HEK293 (cell line): ENCODE results near the gene LARGE1.

Source experiments
- CTCF ChIA-PET: fragments of 350-600 bp; formaldehyde crosslinking; extraction: SDS; loops from one replicate; lab custom pipeline; 2021; ENCODE audit warnings: antibody characterized with exemption; lab: Yijun Ruan, JAX
- POLR2A ChIA-PET: fragments of 300-600 bp; formaldehyde crosslinking; extraction: SDS; loops from one replicate; lab custom pipeline; 2020; ENCODE audit warnings: antibody characterized with exemption, inconsistent platforms; lab: Yijun Ruan, JAX
- H3K27ac ChIP-seq: fragments of 200-500 bp; sonication (Bioruptor generic); 2 replicates; pipeline ENCODE4 v1.5.1; 2014; ENCODE audit warnings: low read depth, low read length, control low read depth, inconsistent platforms; ENCODE audit errors: extremely low read depth
- H3K36me3 ChIP-seq, 2 experiments: fragments of 200-500 bp in 1 of 2; sonication (Bioruptor generic) in 1 of 2; 1 replicate in 1 of 2; 2 replicates in 1 of 2; pipeline ENCODE4 v1.5.1; 2014 to 2017; ENCODE audit warnings: inconsistent platforms in 2 of 2, low read length in 2 of 2; ENCODE audit not compliant: control insufficient read depth in 2 of 2, insufficient read depth in 1 of 2
- H3K4me1 ChIP-seq: fragments of 200-500 bp; sonication (Bioruptor generic); 2 replicates; pipeline ENCODE4 v1.5.1; 2014; ENCODE audit warnings: mild to moderate bottlenecking, low read length, inconsistent platforms; ENCODE audit not compliant: control insufficient read depth, insufficient read depth
- H3K4me3 ChIP-seq: 2 replicates; pipeline ENCODE4 v1.5.1; 2011; ENCODE audit warnings: low read depth, mild to moderate bottlenecking, control low read depth, low read length, moderate library complexity
- H3K9me3 ChIP-seq: fragments of 200-500 bp; sonication (Bioruptor generic); 2 replicates; pipeline ENCODE4 v1.5.1; 2014; ENCODE audit warnings: low read depth, low read length, inconsistent platforms; ENCODE audit not compliant: control insufficient read depth, insufficient read depth
- BCL11B ChIP-seq: fragments of 450-650 bp; formaldehyde crosslinking; IDR thresholded peaks from 2 replicates; pipeline ENCODE4 v1.5.1; 2016; ENCODE audit warnings: low read depth, missing biosample characterization, missing genetic modification characterization
- GFI1B ChIP-seq: fragments of 450-650 bp; formaldehyde crosslinking; IDR thresholded peaks from 2 replicates; pipeline ENCODE4 v1.5.1; 2016; ENCODE audit warnings: missing biosample characterization, missing genetic modification characterization
- KLF8 ChIP-seq: fragments of 450-650 bp; formaldehyde crosslinking; IDR thresholded peaks from 2 replicates; pipeline ENCODE4 v1.5.1; 2016; ENCODE audit warnings: missing biosample characterization, missing genetic modification characterization
- PRDM10 ChIP-seq: fragments of 450-650 bp; formaldehyde crosslinking; IDR thresholded peaks from 2 replicates; pipeline ENCODE4 v1.5.1; 2016; ENCODE audit warnings: missing biosample characterization, missing genetic modification characterization
- ZBTB10 ChIP-seq: fragments of 450-650 bp; formaldehyde crosslinking; IDR thresholded peaks from 2 replicates; pipeline ENCODE4 v1.5.1; 2016; ENCODE audit warnings: missing biosample characterization, missing genetic modification characterization
- ZBTB44 ChIP-seq: fragments of 450-650 bp; IDR thresholded peaks from 2 replicates; pipeline ENCODE4 v1.5.1; 2018; ENCODE audit warnings: missing biosample characterization, mild to moderate bottlenecking, missing genetic modification characterization
- ZFP3 ChIP-seq: fragments of 450-650 bp; formaldehyde crosslinking; IDR thresholded peaks from 2 replicates; pipeline ENCODE4 v1.5.1; 2016; ENCODE audit warnings: low read depth, missing biosample characterization, missing genetic modification characterization
- ZNF112 ChIP-seq: fragments of 450-650 bp; formaldehyde crosslinking; IDR thresholded peaks from 2 replicates; pipeline ENCODE4 v1.5.0; 2017; ENCODE audit warnings: missing biosample characterization, missing genetic modification characterization
- ZNF114 ChIP-seq: fragments of 450-650 bp; formaldehyde crosslinking; IDR thresholded peaks from 2 replicates; pipeline ENCODE4 v1.5.0; 2017; ENCODE audit warnings: missing biosample characterization, missing genetic modification characterization
- ZNF280C ChIP-seq: fragments of 450-650 bp; formaldehyde crosslinking; IDR thresholded peaks from 2 replicates; pipeline ENCODE4 v1.5.1; 2016; ENCODE audit warnings: missing biosample characterization, missing genetic modification characterization
- ZNF362 ChIP-seq: fragments of 450-650 bp; formaldehyde crosslinking; IDR thresholded peaks from 2 replicates; pipeline ENCODE4 v1.5.1; 2016; ENCODE audit warnings: missing biosample characterization, missing genetic modification characterization
- ZNF433 ChIP-seq: fragments of 450-650 bp; formaldehyde crosslinking; IDR thresholded peaks from 2 replicates; pipeline ENCODE4 v1.5.1; 2016; ENCODE audit warnings: missing biosample characterization, missing genetic modification characterization, low read depth
- ZNF488 ChIP-seq: fragments of 450-650 bp; formaldehyde crosslinking; IDR thresholded peaks from 2 replicates; pipeline ENCODE4 v1.5.1; 2016; ENCODE audit warnings: missing biosample characterization, missing genetic modification characterization
- ZNF510 ChIP-seq: fragments of 450-650 bp; formaldehyde crosslinking; IDR thresholded peaks from 2 replicates; pipeline ENCODE4 v1.5.1; 2018; ENCODE audit warnings: mild to moderate bottlenecking, missing genetic modification characterization, missing biosample characterization; ENCODE audit not compliant: insufficient replicate concordance
- ZNF514 ChIP-seq: fragments of 450-650 bp; formaldehyde crosslinking; IDR thresholded peaks from 2 replicates; pipeline ENCODE4 v1.5.1; 2016; ENCODE audit warnings: missing biosample characterization, missing genetic modification characterization
- ZNF561 ChIP-seq: fragments of 450-650 bp; IDR thresholded peaks from 2 replicates; pipeline ENCODE4 v1.5.1; 2018; ENCODE audit warnings: missing biosample characterization, missing genetic modification characterization, borderline replicate concordance
- ZNF639 ChIP-seq: fragments of 450-650 bp; formaldehyde crosslinking; IDR thresholded peaks from 2 replicates; pipeline ENCODE4 v1.5.1; 2016; ENCODE audit warnings: missing biosample characterization, missing genetic modification characterization
- ZNF645 ChIP-seq: fragments of 450-650 bp; formaldehyde crosslinking; IDR thresholded peaks from 2 replicates; pipeline ENCODE4; 2016; ENCODE audit warnings: missing biosample characterization, missing genetic modification characterization
- ZNF701 ChIP-seq: fragments of 450-650 bp; formaldehyde crosslinking; IDR thresholded peaks from 2 replicates; pipeline ENCODE4 v1.5.1; 2016; ENCODE audit warnings: missing biosample characterization, missing genetic modification characterization
- ZNF830 ChIP-seq: fragments of 450-650 bp; IDR thresholded peaks from 2 replicates; pipeline ENCODE4 v1.5.0; 2018; ENCODE audit warnings: missing biosample characterization, missing genetic modification characterization, low read depth, mild to moderate bottlenecking, moderate library complexity

LARGE1 gene

GRCh38 chr22:33431300-33431699, 489.0 kb downstream of the LARGE1 start (continued):
- TF ChIP-seq ZNF639 (tag by site-specific recombination) (no peak), ZNF362 (no peak), ZNF645 (no peak), GFI1B (tag by site-specific recombination) (no peak), ZNF280C (tag by site-specific recombination) (no peak), ZNF510 (tag by site-specific recombination) (no peak), BCL11B (tag by site-specific recombination) (no peak), ZNF561 (tag by site-specific recombination) (no peak), ZNF114 (tag by site-specific recombination) (no peak), ZBTB44 (tag by site-specific recombination) (no peak), KLF8 (no peak), ZNF433 (tag by site-specific recombination) (no peak)

GRCh38 chr22:33429281-33429680, 491.0 kb downstream of the LARGE1 start:
- H3K4me3 ChIP-seq: no peak overlapping the region
- no peak overlapping the region for H3K27ac ChIP-seq
- no peaks in the 10 kb centered on the region for H3K4me1 ChIP-seq
- ChIA-PET CTCF (no interaction called here), POLR2A (no interaction called here)
- H3K9me3 ChIP-seq: no peaks in the 10 kb centered on the region
- H3K36me3 ChIP-seq: no peaks in the 10 kb centered on the region
- TF ChIP-seq ZNF488 (tag by site-specific recombination): no peak
- no peak for TF ChIP-seq ZBTB10
- TF ChIP-seq ZNF514 (tag by site-specific recombination): no peak
- no peak for TF ChIP-seq PRDM10 (tag by site-specific recombination)
- no peak for TF ChIP-seq ZNF112
- TF ChIP-seq ZNF830 (tag by site-specific recombination): no peak
- no peak for TF ChIP-seq ZNF701 (tag by site-specific recombination)
- TF ChIP-seq ZFP3 (tag by site-specific recombination): no peak
